Esophagus muscularis mucosa (tissue), 4 donors: ENCODE results near the gene PRSS21. TPM values are rescaled to one million over a fixed set of nuclear protein-coding genes. Genes with fewer than 3 reads are reported as not detected.

Experiments used
- DNase-seq: peaks from one replicate; pipeline ENCODE4 v3.0.0-alpha.2; 2017; ENCODE audit errors: extremely low spot score
- H3K27ac ChIP-seq, 4 donors: fragments of 200-600 bp; sonication (generic); replicated peaks in 1 of 4; 1 replicate in 3 of 4; 2 replicates in 1 of 4; pipeline ENCODE4 v1.5.1; 2016 to 2019; ENCODE audit warnings: mild to moderate bottlenecking in 1 of 4
- H3K27me3 ChIP-seq, 4 donors: fragments of 200-600 bp; sonication (generic); one replicate each; pipeline versions ENCODE4 v1.5.1 to v1.6.0; 2016 to 2019
- H3K36me3 ChIP-seq, 4 donors: fragments of 200-600 bp; sonication (generic); one replicate each; pipeline ENCODE4 v1.5.1; 2016 to 2019
- H3K4me1 ChIP-seq, 4 donors: fragments of 200-600 bp; sonication (generic); one replicate each; pipeline ENCODE4 v1.5.1; 2016 to 2019
- H3K4me3 ChIP-seq, 4 donors: fragments of 200-600 bp; sonication (generic); 1 replicate in 2 of 4; 2 replicates in 2 of 4; pipeline ENCODE4 v1.5.1; 2016 to 2019; ENCODE audit warnings: mild to moderate bottlenecking in 4 of 4, moderate library complexity in 1 of 4
- H3K9me3 ChIP-seq, 4 donors: fragments of 200-600 bp; sonication (generic); 1 replicate in 3 of 4; 2 replicates in 1 of 4; pipeline ENCODE4 v1.5.1; 2016 to 2019
- CTCF ChIP-seq, 3 experiments: fragments of 200-600 bp in 2 of 3; fragments of 450-650 bp in 1 of 3; sonication (generic) in 2 of 3; IDR thresholded peaks; one replicate each; pipeline ENCODE4 v1.5.1; 2017 to 2019; ENCODE audit warnings: antibody characterized with exemption in 3 of 3, mild to moderate bottlenecking in 2 of 3, moderate library complexity in 1 of 3
- EP300 ChIP-seq: sonication (generic); formaldehyde crosslinking; IDR thresholded peaks from one replicate; pipeline ENCODE4 v1.6.1; 2017; ENCODE audit warnings: antibody characterized with exemption
- POLR2A ChIP-seq: fragments of 450-650 bp; IDR thresholded peaks from one replicate; pipeline ENCODE4 v1.6.1; 2017; ENCODE audit warnings: antibody characterized with exemption, moderate library complexity, mild to moderate bottlenecking, low read depth
- POLR2AphosphoS5 ChIP-seq, 2 donors: sonication (generic); formaldehyde crosslinking; IDR thresholded peaks; one replicate each; pipeline ENCODE4 v1.6.1; 2017; ENCODE audit warnings: antibody characterized with exemption in 2 of 2
- WGBS: methylation state at CpG from one replicate; pipeline ENCODE4 v1.1.5; 2018; 5-methylcytosine and 5-hydroxymethylcytosine counted together
- intact Hi-C: fragments of 100-400 bp; cut with DNase I; formaldehyde crosslinking; loops from one replicate; pipeline ENCODE4 v1.15.1; 2023
- total RNA-seq, 4 donors: library from RNA; depleted of rRNA; stranded (reverse); fragments of >200 nt; gene quantifications; one replicate each; pipeline versions ENCODE4 v1.1.0 to v1.2.1, GENCODE V29; 2016

Gene PRSS21
- total RNA-seq, 4 donors from 2014 or later, result not detected

- H3K27me3 ChIP-seq, result peaks cover 0 to 91% (median 4%) of the 10 kb centered on the region in 4 donors
- TF ChIP-seq POLR2AphosphoS5 (IDR thresholded peaks at IDR 0.05) (no peak), POLR2A (no peak), CTCF (IDR thresholded peaks at IDR 0.05) (no peak), EP300 (no peak)
- intact Hi-C loops, result no loop called here
- H3K36me3 ChIP-seq, result no peaks in the 10 kb centered on the region
- no peaks in the 10 kb centered on the region for H3K9me3 ChIP-seq
- H3K4me3 ChIP-seq, result no peak overlapping the region
- no peak for DNase-seq
- 90% methylated on average over 17 of the region's 20 CpGs for WGBS
- no peak overlapping the region for H3K27ac ChIP-seq
- H3K4me1 ChIP-seq, result peaks cover 0 to 5% (median 0%) of the 10 kb centered on the region in 4 donors
Observed at GRCh38 chr16:2814551-2815298, 2.3 kb upstream of the PRSS21 start.

- Histone ChIP-seq H3K9me3 (no peaks in the 10 kb centered on the region), H3K36me3 (no peaks in the 10 kb centered on the region), H3K4me1 (peaks cover 0 to 5% (median 0%) of the 10 kb centered on the region in 4 donors), H3K27ac (no peak overlapping the region), H3K27me3 (peaks cover 0 to 92% (median 4%) of the 10 kb centered on the region in 4 donors), H3K4me3 (no peak overlapping the region)
- no peak for DNase-seq
- TF ChIP-seq EP300 (no peak), POLR2A (no peak), POLR2AphosphoS5 (IDR thresholded peaks at IDR 0.05) (no peak), CTCF (IDR thresholded peaks at IDR 0.05) (no peak)
- 75% methylated on average over 7 of the region's 10 CpGs for WGBS
- intact Hi-C loops, result no loop called here
Observed at GRCh38 chr16:2815299-2815771, 1.7 kb upstream of the PRSS21 start.

- TF ChIP-seq POLR2AphosphoS5 (IDR thresholded peaks at IDR 0.05), result no peak
- peaks cover 0 to 5% (median 0%) of the 10 kb centered on the region in 4 donors for H3K4me1 ChIP-seq
- DNase-seq, result no peak
- no peaks in the 10 kb centered on the region for H3K9me3 ChIP-seq
- H3K27ac ChIP-seq, result no peak overlapping the region
- peaks cover 0 to 84% (median 4%) of the 10 kb centered on the region in 4 donors for H3K27me3 ChIP-seq
- H3K36me3 ChIP-seq, result no peaks in the 10 kb centered on the region
- intact Hi-C loops, result no loop called here
- 67% methylated on average over 54 of the region's 68 CpGs for WGBS
- no peak overlapping the region for H3K4me3 ChIP-seq
Observed at GRCh38 chr16:2817340-2818271, 569 bp downstream of the PRSS21 start.

- Histone ChIP-seq H3K36me3 (no peaks in the 10 kb centered on the region), H3K4me3 (no peak overlapping the region), H3K27me3 (peaks cover 0 to 77% (median 4%) of the 10 kb centered on the region in 4 donors), H3K27ac (no peak overlapping the region), H3K9me3 (no peaks in the 10 kb centered on the region), H3K4me1 (peaks cover 0 to 5% (median 0%) of the 10 kb centered on the region in 4 donors)
- DNase-seq, result no peak
- no peak for TF ChIP-seq POLR2A
- no peak for TF ChIP-seq CTCF (IDR thresholded peaks at IDR 0.05)
- no peak for TF ChIP-seq EP300
- TF ChIP-seq POLR2AphosphoS5 (IDR thresholded peaks at IDR 0.05), result no peak
- WGBS, result 81% methylated on average over 9 of the region's 10 CpGs
- intact Hi-C loops, result no loop called here
Observed at GRCh38 chr16:2818272-2818876, 1.3 kb downstream of the PRSS21 start.
